ENCODE results near the gene C19orf25.
A peak's percentile ranks its signal among the peaks of the same experiment; 100 is the strongest.
"Not testable (repeated sequence)": the region's sequence is repeated elsewhere in the genome, so short reads cannot be mapped to it uniquely, and the experiment has no call there.

C19orf25 gene

GRCh38 chr19:1481893-1482360, 2.9 kb upstream of the C19orf25 start:
- no peak for DNase-seq (ENCODE audit: low spot score)

DNA sequence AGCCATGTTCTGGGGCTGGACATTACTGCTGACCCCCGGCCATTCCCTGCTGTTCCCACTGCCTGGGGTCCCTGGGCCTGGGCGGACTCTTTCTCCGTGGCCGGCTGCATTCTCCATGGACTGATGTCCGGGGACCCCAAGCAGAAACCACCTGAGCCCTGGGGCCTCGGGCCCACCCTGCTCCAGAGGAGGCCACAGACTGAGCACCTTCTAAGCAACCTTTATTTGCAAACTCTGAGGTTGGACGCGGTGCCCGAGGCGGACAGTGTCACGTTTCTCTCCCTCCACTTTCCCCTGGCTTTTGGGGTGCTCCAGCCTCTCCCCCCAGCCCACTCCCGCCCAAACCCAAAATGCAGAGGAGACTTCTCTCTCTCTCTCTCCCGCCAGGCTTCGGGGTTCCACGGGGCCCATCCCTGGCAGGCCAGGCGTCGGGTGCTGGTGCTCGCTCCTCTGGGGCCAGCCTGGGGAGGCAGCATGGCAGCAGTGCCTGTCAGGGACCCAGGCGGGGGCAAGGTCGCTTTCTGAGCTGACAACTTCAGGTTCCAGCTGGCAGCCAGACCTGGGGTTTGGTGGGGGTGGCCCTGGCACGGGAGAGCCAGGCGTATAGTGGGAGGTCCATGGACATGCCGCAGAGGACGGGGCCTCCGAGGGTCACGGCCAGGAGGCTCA, 2.3 kb upstream of the C19orf25 start:
- no peak for DNase-seq (ENCODE audit: low spot score)

- DNase-seq (ENCODE audit: low spot score): not testable (repeated sequence)
Observed at GRCh38 chr19:1477056-1477455, 2.0 kb downstream of the C19orf25 start.

GRCh38 chr19:1475751-1476437, 3.1 kb downstream of the C19orf25 start:
- DNase-seq (ENCODE audit: low spot score): no peak

- DNase-seq (ENCODE audit: low spot score): no peak
Observed at GRCh38 chr19:1474765-1475351, 4.2 kb downstream of the C19orf25 start.

GRCh38 chr19:1474011-1474764, 4.8 kb downstream of the C19orf25 start:
- DNase-seq (ENCODE audit: low spot score): no peak

- no peak for DNase-seq (ENCODE audit: low spot score)
Observed at GRCh38 chr19:1473085-1473851, 5.7 kb downstream of the C19orf25 start.

GRCh38 chr19:1472231-1473084, 6.6 kb downstream of the C19orf25 start:
- DNase-seq (ENCODE audit: low spot score): no peak

- DNase-seq (ENCODE audit: low spot score): no peak
Observed at GRCh38 chr19:1471515-1472160, 7.4 kb downstream of the C19orf25 start.

DNA sequence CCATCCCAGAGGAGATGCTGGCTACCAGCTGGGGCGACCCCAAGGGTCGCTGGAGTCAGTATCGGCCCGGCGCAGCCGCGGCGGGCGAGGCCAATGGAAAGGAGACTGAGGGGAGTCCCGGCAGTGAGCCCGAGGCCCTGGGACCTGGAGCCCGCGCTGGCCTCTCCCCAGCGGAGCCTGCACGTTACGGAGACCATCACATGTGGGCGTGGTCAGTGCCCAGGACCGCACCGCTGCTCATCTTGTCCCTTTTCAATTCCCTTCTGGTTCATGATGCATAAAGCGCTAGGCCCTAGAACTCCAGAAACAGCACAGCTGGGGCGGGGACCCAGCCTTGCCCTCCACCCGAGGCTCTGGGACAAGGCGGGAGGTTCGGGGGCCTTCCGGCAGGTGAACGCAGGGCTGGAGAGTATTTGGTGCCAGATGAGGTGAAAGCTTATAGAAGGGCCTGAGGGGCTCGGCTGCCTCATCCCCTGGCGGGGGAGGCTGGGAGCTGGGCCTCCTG, 8.0 kb downstream of the C19orf25 start:
- peak; percentile 78 for DNase-seq (ENCODE audit: low spot score)

GRCh38 chr19:1470305-1471009, 8.6 kb downstream of the C19orf25 start:
- DNase-seq (ENCODE audit: low spot score): peak; percentile 82

GRCh38 chr19:1470055-1470304, 9.0 kb downstream of the C19orf25 start:
- DNase-seq (ENCODE audit: low spot score): no peak

GRCh38 chr19:1469255-1470054, 9.6 kb downstream of the C19orf25 start:
- DNase-seq (ENCODE audit: low spot score): peak; percentile 60

- DNase-seq (ENCODE audit: low spot score): peak; percentile 61
Observed at GRCh38 chr19:1468821-1469254, 10.2 kb downstream of the C19orf25 start.

DNA sequence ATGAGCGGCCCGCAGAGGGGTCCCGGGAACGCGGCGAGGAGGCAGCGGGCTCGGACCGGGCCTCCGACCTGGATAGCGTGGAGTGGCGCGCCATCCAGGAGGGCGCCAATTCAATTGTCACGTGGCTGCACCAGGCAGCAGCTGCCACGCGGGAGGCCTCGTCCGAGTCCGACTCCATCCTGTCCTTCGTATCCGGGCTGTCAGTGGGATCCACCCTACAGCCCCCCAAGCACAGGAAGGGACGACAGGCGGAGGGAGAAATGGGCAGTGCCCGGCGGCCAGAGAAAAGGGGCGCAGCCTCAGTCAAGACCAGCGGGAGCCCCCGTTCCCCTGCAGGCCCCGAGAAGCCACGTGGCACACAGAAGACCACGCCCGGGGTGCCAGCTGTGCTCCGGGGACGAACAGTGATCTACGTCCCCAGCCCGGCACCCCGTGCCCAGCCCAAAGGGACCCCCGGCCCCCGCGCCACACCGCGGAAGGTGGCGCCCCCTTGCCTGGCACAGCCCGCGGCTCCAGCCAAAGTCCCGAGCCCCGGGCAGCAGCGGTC, 10.7 kb downstream of the C19orf25 start:
- DNase-seq (ENCODE audit: low spot score): no peak

DNA sequence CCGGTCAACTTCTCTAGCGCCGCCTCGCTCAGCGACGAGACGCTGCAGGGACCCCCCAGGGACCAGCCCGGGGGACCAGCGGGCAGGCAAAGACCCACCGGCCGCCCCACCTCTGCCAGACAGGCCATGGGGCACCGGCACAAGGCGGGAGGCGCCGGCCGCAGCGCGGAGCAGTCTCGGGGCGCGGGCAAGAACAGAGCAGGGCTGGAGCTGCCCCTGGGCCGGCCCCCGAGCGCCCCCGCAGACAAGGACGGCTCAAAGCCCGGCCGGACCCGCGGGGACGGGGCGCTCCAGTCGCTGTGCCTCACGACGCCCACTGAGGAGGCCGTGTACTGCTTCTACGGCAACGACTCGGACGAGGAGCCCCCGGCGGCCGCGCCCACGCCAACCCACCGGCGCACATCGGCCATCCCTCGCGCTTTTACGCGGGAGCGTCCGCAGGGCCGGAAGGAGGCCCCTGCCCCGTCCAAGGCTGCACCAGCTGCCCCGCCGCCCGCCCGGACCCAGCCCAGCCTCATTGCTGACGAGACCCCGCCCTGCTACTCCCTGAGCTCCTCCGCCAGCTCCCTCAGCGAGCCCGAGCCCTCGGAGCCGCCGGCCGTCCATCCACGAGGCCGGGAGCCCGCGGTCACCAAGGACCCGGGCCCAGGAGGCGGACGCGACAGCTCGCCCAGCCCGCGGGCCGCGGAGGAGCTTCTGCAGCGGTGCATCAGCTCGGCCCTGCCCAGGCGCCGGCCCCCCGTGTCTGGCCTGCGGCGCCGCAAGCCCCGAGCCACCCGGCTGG, 11.3 kb downstream of the C19orf25 start:
- no peak for DNase-seq (ENCODE audit: low spot score)

GRCh38 chr19:1467215-1467489, 11.9 kb downstream of the C19orf25 start:
- no peak for DNase-seq (ENCODE audit: low spot score)
